AG04450 (cell line): ENCODE data around the gene GLIS1. TPM values are rescaled to one million over a fixed set of nuclear protein-coding genes. Genes with fewer than 3 reads are reported as not detected.

Experiments
- CTCF ChIA-PET: fragments of 300-600, 350-600 bp; formaldehyde crosslinking; extraction: SDS; loops from one replicate; lab custom pipeline; 2022; ENCODE audit warnings: antibody characterized with exemption, inconsistent platforms; lab: Charles Lee
- POLR2A ChIA-PET: fragments of 350-600 bp; formaldehyde crosslinking; extraction: SDS; loops from one replicate; lab custom pipeline; 2021; ENCODE audit warnings: antibody characterized with exemption, inconsistent platforms; lab: Yijun Ruan, JAX
- DNase-seq: peaks from one replicate; pipeline ENCODE4 v3.0.0-alpha.2; 2011; ENCODE audit warnings: low read depth, low spot score
- H3K27ac ChIP-seq: one replicate; pipeline ENCODE4 v1.5.1; 2012; ENCODE audit warnings: low read depth, low read length, control low read depth
- H3K27me3 ChIP-seq: one replicate; pipeline ENCODE4 v1.6.0; 2012; ENCODE audit warnings: low read length; ENCODE audit not compliant: control insufficient read depth, insufficient read depth
- H3K4me3 ChIP-seq: 2 replicates; pipeline ENCODE4 v1.5.1; 2011; ENCODE audit warnings: mild to moderate bottlenecking, low read depth, low read length, control low read depth
- H3K9me3 ChIP-seq: 2 replicates; pipeline ENCODE4 v1.5.1; 2012; ENCODE audit warnings: low read length; ENCODE audit not compliant: control insufficient read depth, insufficient read depth
- polyA plus RNA-seq: library from polyadenylated mRNA; depleted of rRNA; stranded (reverse); fragments of >200 nt; gene quantifications from 2 replicates; pipeline ENCODE4 v1.2.3, GENCODE V29; 2011
- TF ChIP-seq, protein P1 (sequence below): IDR thresholded peaks from 2 replicates; pipeline ENCODE4 v1.5.1; 2011; ENCODE audit warnings: low read depth, low read length, control low read depth, inconsistent platforms

Gene GLIS1
- polyA plus RNA-seq, 1 experiment, result 0.77 TPM

GRCh38 chr1:53633073-53633704 lies 105.8 kb downstream of the GLIS1 start:
- no peak overlapping the region for H3K4me3 ChIP-seq
- TF ChIP-seq, protein P1, sequence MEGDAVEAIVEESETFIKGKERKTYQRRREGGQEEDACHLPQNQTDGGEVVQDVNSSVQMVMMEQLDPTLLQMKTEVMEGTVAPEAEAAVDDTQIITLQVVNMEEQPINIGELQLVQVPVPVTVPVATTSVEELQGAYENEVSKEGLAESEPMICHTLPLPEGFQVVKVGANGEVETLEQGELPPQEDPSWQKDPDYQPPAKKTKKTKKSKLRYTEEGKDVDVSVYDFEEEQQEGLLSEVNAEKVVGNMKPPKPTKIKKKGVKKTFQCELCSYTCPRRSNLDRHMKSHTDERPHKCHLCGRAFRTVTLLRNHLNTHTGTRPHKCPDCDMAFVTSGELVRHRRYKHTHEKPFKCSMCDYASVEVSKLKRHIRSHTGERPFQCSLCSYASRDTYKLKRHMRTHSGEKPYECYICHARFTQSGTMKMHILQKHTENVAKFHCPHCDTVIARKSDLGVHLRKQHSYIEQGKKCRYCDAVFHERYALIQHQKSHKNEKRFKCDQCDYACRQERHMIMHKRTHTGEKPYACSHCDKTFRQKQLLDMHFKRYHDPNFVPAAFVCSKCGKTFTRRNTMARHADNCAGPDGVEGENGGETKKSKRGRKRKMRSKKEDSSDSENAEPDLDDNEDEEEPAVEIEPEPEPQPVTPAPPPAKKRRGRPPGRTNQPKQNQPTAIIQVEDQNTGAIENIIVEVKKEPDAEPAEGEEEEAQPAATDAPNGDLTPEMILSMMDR, result no peak
- no peak for DNase-seq
- H3K27ac ChIP-seq, result no peak overlapping the region
- ChIA-PET POLR2A (no interaction called here), CTCF (no interaction called here)
- H3K9me3 ChIP-seq, result no peaks in the 10 kb centered on the region
- H3K27me3 ChIP-seq, result no peaks in the 10 kb centered on the region

GRCh38 chr1:53631622-53632310 lies 107.2 kb downstream of the GLIS1 start:
- Histone ChIP-seq H3K27ac (no peak overlapping the region), H3K4me3 (no peak overlapping the region), H3K27me3 (no peaks in the 10 kb centered on the region), H3K9me3 (no peaks in the 10 kb centered on the region)
- no peak for DNase-seq
- POLR2A ChIA-PET, result no interaction called here
- TF ChIP-seq, protein P1, result no peak
- CTCF ChIA-PET, result interaction anchor here (1.0 kb wide), 1 partner anchor 122 kb away, joined by 3 read pairs; no protein-coding TSS in a partner anchor

GRCh38 chr1:53629101-53629691 lies 109.8 kb downstream of the GLIS1 start:
- H3K4me3 ChIP-seq, result no peak overlapping the region
- H3K9me3 ChIP-seq, result no peaks in the 10 kb centered on the region
- no peak for DNase-seq
- CTCF ChIA-PET, result no interaction called here
- TF ChIP-seq, protein P1, result no peak
- no peak overlapping the region for H3K27ac ChIP-seq
- POLR2A ChIA-PET, result no interaction called here
- H3K27me3 ChIP-seq, result no peaks in the 10 kb centered on the region

DNA sequence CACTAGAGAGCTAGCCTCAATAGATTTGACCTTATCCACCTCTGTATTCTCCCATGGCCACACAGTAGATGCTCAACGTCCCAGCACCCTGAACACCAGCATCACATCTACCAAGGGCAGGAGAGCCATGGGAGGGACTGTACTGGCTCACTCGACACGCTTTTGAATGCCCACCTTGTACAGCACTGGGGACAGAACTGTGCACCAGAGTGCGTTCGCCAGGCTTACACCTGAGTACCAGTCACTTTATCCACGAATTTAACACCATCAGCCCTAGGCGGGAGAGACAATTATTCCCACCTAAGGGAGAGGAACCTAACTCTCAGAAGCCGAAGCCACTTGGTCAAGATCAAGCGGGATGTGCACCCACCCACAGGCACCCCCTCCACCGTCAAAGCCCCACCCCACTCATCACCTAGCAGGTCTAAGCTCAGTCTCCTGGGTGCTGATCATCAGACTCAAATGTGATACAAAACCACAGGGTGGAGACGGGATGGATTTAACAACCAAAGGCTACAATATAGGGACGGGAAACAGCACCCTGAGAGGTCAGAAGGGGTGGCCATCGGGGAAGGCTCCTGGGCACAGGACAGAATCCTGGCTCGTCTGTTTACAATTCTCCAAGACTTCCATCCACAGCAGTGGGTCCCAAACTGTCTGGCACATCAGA lies 110.5 kb downstream of the GLIS1 start:
- Histone ChIP-seq H3K9me3 (no peaks in the 10 kb centered on the region), H3K27ac (no peak overlapping the region), H3K27me3 (no peaks in the 10 kb centered on the region), H3K4me3 (no peak overlapping the region)
- ChIA-PET CTCF (no interaction called here), POLR2A (no interaction called here)
- TF ChIP-seq, protein P1, result no peak
- DNase-seq, result no peak

DNA sequence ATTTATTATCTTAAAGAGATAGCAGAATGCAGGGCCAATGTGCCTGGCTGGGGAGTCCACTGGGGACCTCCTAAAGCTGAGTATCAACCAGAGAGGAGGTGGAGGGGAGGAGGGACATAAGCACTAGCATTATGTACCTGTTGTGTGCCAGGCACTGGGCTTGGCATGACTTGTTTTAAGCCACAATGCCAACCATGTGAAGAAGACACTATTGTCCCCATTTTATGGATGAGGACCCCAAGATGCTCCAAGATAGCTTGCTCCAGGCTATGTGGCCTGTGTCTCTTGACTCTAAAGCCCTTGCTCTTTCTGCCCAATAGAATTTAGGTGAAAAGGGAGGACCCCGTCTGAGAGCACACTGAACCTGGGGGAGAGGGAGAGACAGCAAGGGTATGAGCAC lies 111.3 kb downstream of the GLIS1 start:
- POLR2A ChIA-PET, result no interaction called here
- no peak overlapping the region for H3K4me3 ChIP-seq
- TF ChIP-seq, protein P1, result no peak
- H3K27me3 ChIP-seq, result no peaks in the 10 kb centered on the region
- CTCF ChIA-PET, result no interaction called here
- DNase-seq, result no peak
- H3K27ac ChIP-seq, result no peak overlapping the region
- H3K9me3 ChIP-seq, result no peaks in the 10 kb centered on the region
